HG03575 (cell line): Measurements from ENCODE around the gene VAMP2.

ENCODE experiments used
- ATAC-seq: cut with Tn5 transposase; IDR thresholded peaks from one replicate; pipeline ENCODE4 v1.9.1; 2021; ENCODE audit not compliant: unreplicated experiment, insufficient number of reproducible peaks, low FRiP score; ENCODE audit errors: extremely low read depth

VAMP2 gene

DNA sequence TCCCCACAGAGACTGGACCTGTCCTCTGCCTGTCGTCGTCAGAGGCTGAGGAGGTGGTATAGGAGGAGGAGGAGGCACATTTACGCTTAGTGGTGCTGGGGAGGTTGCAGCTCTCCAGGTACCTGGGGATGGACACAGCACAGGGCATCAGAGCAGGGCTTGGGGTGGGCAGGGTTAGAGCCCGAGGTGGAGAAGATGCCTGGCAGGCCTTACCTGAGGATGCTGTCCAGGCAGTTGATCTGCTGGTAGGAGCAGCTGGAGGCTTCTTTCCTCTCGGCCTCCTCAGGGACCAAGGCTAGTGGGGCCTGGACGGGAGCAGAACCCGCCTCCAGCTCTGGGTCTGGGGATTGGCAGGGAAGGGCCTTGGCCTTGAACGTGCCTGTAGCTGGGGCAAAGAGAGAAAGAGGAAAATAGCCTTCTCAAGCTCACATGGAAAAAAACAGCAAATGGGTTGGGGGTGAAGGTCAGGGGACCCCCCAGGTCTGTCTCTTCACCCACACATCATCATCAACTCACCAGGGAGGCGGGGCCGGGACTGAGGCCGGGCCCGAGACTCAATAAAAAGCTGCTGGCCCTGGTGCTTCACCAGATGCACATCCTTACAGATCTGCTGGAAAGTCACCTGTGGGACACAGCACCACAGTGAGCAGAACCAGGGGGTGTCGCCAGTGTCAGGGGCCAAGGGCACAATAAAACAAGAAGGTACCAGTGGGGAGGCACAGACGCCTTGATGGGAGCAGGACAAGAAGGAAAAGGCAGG is 16.2 kb downstream of the VAMP2 start:
- no peak for ATAC-seq

DNA sequence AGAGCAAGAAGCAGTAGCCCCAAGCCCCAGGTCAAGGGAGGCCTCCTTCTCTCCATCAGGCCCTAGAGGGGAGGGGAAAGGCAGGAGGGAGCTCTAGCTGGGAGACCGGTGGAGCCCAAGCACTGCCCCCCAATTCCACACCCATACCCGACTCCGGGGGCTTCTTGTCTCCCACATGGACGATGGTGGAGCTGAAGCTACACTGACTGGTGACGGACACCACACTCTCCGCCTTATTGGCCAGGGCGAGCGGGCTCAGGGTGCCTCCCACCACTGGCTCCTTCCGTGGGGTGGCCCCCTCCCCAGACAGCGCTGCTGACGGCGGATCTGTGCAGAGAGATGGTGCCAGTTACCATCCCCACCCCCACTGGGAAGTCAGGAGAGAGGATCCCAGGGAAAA is 16.9 kb downstream of the VAMP2 start:
- no peak for ATAC-seq

DNA sequence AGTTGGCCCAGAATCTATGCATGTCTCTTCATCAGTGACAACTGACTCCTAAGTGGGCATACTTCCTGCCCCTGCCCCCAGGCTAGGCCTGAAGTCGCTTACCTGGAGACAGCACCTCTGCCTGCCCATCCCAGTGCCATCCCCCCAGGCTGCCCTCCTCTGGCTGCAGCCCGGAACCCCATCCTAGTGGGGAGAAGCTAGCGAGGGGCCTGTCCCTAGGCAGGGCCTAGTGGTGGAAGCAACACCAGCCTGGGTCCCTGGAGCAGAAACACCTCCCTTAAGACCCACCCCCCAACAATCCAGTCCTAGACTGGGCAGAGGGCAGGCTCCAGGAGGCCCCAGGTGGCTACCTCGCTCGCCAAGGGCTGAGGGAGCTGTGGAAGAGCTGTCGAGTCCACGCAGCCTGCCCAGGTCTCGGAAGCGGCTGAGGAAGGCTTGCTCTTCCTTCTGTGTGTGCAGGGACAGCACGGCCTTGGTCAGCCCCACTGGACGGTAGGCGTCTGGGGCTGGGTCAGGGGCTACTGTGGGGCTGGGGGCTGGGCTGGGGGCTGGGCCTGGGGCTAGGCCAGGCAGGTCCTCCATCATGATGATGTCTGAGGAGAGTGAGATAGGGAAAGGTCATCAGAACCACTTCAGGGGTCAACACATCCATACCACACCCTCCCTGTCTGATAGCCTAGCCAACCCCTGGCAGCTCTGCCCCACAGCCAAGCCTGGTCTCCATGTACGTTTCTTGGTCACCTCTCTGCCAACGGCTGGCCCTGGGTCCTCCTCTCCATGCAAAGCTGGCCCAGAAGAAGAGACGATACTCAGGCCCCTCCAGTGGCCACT is 18.1 kb downstream of the VAMP2 start:
- no peak for ATAC-seq

DNA sequence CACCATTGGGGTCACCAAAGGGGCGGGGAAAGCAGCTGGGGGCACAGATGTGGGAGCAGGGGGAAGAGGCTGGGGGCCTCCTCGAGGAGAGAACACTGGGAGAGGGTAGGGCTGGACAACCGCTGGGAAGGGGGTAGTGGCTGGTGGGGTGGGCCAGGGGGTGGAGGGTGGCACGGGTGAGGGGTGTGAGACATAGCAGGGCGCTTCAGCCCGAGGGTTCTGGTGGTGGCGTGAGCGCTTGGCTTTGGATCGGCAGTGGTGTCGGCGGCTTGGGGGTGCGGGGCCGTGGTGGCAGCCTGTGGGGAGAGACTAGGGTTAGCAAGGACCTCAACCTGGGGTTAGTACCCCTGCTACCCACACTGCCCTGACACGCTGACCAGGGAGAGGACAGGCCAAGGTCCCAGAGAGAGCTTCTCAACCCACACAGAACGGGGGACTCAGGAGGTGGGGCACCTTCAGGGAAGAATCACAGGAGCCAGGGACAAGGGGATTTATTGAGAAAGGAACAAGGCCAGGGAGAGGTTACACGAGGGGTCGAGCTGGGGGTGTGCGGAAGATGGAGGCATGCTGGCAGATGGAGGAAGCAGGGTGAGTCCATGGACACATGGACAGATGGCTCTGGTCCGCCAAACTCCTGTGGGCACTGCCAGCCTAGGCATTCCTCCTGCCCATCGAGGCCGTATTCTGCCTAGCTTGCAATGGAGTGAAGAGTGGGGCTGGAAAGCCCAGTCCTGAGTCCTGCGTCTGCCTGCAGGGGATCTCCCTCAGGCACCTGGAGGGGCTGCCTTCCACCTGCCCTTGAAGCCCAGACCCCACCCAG is 19.0 kb downstream of the VAMP2 start:
- ATAC-seq, result no peak

DNA sequence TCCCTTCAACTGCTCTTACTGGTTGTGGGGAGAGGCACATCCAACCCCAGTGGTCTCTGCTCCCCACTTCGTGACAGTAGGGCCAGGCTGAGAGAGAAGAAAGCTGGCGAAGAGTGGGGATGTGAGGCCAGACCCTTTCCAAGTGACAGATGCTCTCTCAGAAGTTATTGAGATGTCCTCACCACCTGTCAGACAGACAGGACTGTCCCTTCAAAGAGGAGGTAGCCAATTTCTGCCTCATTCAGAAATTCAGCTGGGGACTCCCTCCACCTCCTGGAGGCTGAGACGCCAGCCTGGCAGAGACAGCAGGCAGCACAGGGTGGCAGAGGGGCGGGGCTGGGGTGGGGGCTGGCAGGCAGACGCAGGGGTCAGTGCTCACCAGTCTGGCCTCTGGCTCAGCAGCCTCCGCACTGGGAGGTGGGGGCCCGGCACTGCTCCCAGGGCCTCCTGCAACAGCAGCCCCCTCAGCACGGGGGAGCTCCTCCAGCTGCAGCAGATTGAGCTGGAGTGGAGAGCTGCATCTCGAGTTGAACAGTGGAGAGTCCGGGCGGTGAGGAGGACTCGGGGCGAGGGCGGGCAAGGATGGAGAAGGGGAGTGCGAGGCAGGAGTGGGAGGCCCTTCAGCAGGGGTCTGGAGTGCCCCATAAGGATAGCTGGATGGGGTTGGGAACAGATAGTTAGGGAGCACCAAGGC is 19.7 kb downstream of the VAMP2 start:
- no peak for ATAC-seq

GRCh38 chr17:8142158-8142886 is 20.4 kb downstream of the VAMP2 start:
- no peak for ATAC-seq

GRCh38 chr17:8141741-8142140 is 21.0 kb downstream of the VAMP2 start:
- ATAC-seq, result no peak

DNA sequence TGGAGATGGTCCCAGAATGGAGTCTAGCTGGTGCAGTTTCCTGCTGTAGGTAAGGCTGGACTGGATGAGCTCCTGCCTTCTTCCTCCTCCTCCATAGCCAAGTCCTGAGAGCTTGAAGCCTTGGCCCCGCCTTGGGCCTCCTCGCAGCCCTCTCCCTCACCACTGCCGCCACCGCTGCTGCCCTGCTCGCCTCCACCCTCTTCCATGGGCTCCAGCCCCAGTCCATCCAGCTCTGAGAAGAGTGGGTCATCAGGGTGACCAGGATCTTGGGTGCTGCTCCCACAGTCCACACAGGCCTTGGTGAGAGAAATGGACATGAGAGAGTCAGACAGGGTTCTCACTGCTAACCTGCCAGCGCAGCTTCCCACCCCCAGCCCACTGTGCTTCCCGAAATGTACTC is 21.7 kb downstream of the VAMP2 start:
- ATAC-seq, result no peak

DNA sequence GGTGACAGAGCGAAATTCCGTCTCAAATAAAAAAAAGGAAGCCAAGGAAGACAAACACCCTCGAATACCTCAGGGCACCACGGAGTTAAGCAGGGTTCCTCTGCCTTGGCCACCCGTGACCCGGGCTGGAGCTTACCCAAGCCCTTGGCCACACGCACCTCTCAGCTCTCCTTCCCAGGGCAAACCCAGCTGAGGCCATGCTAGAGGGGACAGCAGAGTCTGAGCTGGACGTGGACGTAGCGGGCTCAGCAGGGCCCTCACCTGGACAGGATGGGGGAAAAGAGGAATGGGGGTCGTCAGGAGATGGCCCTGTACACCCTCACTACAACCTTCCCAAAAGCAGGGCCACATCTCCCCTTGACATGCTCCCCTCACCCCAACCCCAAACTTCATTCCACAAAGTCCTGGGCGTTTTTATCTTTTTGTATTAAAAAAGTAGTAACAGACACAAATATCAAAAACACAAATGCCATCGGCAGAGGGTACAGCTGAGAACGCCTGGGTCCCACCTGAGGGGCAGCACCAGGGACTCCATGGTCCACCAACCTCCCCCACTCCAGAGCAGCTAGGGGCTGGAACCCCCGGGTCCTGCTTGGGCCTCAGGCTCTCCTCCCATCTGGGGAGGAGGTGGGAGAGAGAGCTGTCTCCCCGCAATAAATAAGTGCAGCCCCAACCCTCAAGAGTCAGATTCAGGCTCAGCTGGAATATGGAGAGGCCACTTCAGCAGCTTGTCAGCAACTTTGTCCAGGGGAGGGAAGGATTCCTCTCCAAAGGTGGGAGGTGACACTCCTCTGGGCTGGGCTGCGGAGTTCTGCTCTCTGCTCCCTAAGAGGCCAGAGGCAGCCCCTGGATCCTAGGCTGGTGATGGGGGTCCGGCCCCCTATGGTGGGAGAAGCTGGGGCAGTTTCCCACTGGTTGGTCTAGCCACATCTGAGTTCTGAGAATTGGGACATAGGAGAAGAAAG is 22.4 kb downstream of the VAMP2 start:
- no peak for ATAC-seq

DNA sequence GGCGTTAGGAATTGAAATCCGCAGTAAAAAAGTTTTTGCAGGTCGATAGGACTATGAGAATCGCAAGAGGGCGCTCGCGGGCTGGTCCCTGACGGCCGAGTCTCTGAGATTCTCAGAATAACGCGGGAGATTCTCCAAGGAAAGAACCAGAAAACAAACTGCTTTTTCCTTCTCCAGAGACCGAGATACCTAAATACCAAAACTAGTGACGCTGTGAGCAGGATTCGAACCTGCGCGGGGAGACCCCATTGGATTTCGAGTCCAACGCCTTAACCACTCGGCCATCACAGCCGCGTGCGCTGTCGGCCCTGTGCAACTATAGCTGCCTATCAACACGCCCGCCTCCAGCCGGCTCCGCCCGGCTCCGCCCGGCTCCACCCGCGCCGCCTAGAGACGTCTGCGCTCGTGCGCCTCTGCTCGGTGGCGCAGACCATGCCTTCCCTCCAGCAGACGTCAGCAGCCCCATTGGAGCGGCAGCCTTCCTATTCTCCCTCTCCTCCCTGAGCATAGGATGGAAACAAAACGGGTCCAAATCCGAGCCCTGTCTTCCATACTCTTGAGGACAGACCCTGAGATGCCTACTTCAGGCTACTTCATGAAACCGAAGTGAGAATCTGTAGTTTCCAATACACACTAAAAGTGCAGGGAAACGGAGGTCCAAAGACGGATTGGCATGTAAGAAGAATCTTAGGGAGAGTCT is 23.9 kb downstream of the VAMP2 start:
- ATAC-seq, result peak; percentile 30

- no peak for ATAC-seq
These were observed 24.4 kb downstream of the VAMP2 start for GRCh38 chr17:8138374-8138671.

DNA sequence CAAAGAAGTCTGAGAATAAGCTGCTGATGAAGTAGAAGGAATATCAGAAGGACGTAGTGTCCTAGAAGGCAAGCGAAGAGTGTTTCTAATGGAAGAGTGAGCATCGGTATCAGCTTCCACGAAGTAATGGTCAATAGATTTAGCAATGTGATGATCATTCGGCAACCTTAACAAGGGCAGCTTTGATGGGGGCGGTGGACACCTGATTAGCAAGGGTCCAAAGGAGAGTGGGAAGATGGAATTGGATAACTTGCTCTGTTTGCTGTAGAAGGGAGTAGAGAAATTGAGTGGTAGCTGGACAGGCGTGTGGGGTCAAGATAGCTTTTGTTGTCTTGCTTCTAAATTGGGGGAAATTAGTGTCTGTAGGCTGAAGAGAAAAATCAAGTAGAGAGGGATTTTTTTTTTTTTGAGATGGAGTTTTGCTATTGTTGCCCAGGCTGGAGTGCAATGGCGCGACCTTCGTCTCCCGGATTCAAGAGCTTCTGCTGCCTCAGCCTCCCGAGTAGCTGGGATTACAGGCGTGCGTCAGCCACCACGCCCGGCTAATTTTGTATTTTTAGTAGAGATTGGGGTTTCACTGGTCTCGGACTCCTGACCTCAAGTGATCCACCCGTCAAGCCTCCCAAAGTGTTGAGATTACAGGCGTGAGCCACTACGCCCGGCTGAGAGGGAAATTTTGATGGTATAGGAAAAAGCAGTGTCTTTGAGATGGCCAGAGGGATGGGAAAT is 24.9 kb downstream of the VAMP2 start:
- ATAC-seq, result no peak

- no peak for ATAC-seq
These were observed 28.8 kb downstream of the VAMP2 start for GRCh38 chr17:8133941-8134340.

GRCh38 chr17:8133399-8133798 is 29.3 kb downstream of the VAMP2 start:
- ATAC-seq, result no peak

GRCh38 chr17:8131844-8132441 is 30.8 kb downstream of the VAMP2 start:
- ATAC-seq, result no peak

- ATAC-seq, result no peak
These were observed 34.5 kb downstream of the VAMP2 start for GRCh38 chr17:8128125-8128784.
